Ovary (tissue), 9 donors: ENCODE measurements around the gene ACKR2. TPM values are rescaled to one million over a fixed set of nuclear protein-coding genes. Genes with fewer than 3 reads are reported as not detected.

Experiments used
- DNase-seq, 5 donors: peaks; one replicate each; pipeline ENCODE4 v3.0.0-alpha.2; 2019 to 2020
- H3K27ac ChIP-seq, 2 donors: fragments of 200-600 bp; one replicate each; pipeline versions ENCODE4 v1.5.1 to v1.8.0; 2019 to 2022
- H3K27me3 ChIP-seq: fragments of 200-600 bp; one replicate; pipeline ENCODE4 v1.8.0; 2022
- H3K36me3 ChIP-seq: fragments of 200-600 bp; sonication (generic); one replicate; pipeline ENCODE4 v1.5.1; 2019
- H3K4me1 ChIP-seq: one replicate; pipeline ENCODE4 v1.8.1; 2013; ENCODE audit warnings: mild to moderate bottlenecking, moderate library complexity; ENCODE audit not compliant: insufficient read depth
- H3K4me3 ChIP-seq: fragments of 200-600 bp; sonication (generic); one replicate; pipeline ENCODE4 v1.5.1; 2017
- H3K9me3 ChIP-seq, 2 donors: fragments of 200-600 bp in 1 of 2; sonication (generic) in 1 of 2; one replicate each; pipeline versions ENCODE4 v1.5.1 to v1.8.1; 2013 to 2019; ENCODE audit warnings: mild to moderate bottlenecking in 1 of 2, moderate library complexity in 1 of 2
- EP300 ChIP-seq: sonication (generic); formaldehyde crosslinking; IDR thresholded peaks from one replicate; pipeline ENCODE4 v1.6.1; 2017; ENCODE audit warnings: antibody characterized with exemption
- POLR2A ChIP-seq: fragments of 450-650 bp; IDR thresholded peaks from one replicate; pipeline ENCODE4 v1.6.1; 2017; ENCODE audit warnings: antibody characterized with exemption, mild to moderate bottlenecking, moderate library complexity
- WGBS, 3 donors: extraction: QIAGEN DNeasy Blood & Tissue Kit in 1 of 3; methylation state at CpG; one replicate each; pipeline versions ENCODE4 v1.1.5 to v1.1.7; 2013 to 2017; 5-methylcytosine and 5-hydroxymethylcytosine counted together
- intact Hi-C, 4 donors: fragments of 100-400 bp; cut with DNase I; formaldehyde crosslinking; loops; one replicate each; pipeline versions ENCODE4 v1.11.0 to v1.15.1; 2022 to 2023
- polyA plus RNA-seq, 2 donors: library from polyadenylated mRNA; stranded (reverse); fragments of 200-250 nt in 1 of 2; fragments of 350-450 nt in 1 of 2; fragmentation: Illumina TruSeq in 1 of 2; extraction: RNeasy Lipid Tissue Mini Kit (QIAGEN cat#74804) in 1 of 2; gene quantifications; one replicate each; pipeline ENCODE4 v1.2.3, GENCODE V29; 2013 to 2014
- total RNA-seq, 7 donors: library from RNA; depleted of rRNA in 2 of 7; stranded (reverse); fragments of >200 nt in 2 of 7; fragmentation: NEBNext Ultra II Directional in 3 of 7; extraction: Animal tissue kit (Norgen Biotek cat#: 25700) in 3 of 7; gene quantifications; one replicate each; pipeline versions ENCODE4 v1.1.0 to v1.2.4, GENCODE V29; 2016 to 2023
- TF ChIP-seq, protein P1 (sequence below), 3 donors: fragments of 450-650 bp in 2 of 3; fragments of 200-600 bp in 1 of 3; IDR thresholded peaks; one replicate each; pipeline versions ENCODE4 v1.5.1 to v1.8.0; 2016 to 2022; ENCODE audit warnings: antibody characterized with exemption in 3 of 3, mild to moderate bottlenecking in 1 of 3
- donor health status: DM: no; HTN: no; CAD: no; lungs with moderate emphysema.
- donor health status: DM: no; HTN: no; CAD: no.
- donor health status: Bipolar disorder and iron deficiency.
- donor health status: DM: yes; HTN: yes; CAD: no.
- donor health status: DM: no; HTN: no; CAD: no.
- donor health status: DM: yes; HTN: yes; CAD: no.

The ACKR2 gene
- total and polyA plus RNA-seq, 9 donors: 0.33 to 4.4 (median 1.0) TPM

DNA sequence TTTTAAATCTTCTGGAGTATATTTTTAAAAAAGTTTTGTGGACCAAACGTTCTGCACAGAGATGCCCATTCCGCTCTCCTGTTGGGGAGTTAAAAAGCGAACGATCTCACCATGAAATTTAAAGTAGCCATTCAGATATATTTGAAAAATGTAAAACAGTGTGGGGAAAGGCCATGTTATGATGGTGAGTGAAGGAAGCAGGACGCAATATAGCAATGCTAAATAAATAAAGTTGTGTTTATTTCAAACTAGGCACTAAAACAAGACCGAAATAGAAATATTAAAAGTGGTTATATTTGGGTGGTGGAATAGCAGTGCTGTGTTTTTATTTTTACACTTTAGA, 35.9 kb upstream of the ACKR2 start:
- H3K9me3 ChIP-seq: no peaks in the 10 kb centered on the region
- no peaks in the 10 kb centered on the region for H3K4me1 ChIP-seq
- intact Hi-C loops: no loop called here
- no peak for TF ChIP-seq POLR2A
- TF ChIP-seq, protein P1, sequence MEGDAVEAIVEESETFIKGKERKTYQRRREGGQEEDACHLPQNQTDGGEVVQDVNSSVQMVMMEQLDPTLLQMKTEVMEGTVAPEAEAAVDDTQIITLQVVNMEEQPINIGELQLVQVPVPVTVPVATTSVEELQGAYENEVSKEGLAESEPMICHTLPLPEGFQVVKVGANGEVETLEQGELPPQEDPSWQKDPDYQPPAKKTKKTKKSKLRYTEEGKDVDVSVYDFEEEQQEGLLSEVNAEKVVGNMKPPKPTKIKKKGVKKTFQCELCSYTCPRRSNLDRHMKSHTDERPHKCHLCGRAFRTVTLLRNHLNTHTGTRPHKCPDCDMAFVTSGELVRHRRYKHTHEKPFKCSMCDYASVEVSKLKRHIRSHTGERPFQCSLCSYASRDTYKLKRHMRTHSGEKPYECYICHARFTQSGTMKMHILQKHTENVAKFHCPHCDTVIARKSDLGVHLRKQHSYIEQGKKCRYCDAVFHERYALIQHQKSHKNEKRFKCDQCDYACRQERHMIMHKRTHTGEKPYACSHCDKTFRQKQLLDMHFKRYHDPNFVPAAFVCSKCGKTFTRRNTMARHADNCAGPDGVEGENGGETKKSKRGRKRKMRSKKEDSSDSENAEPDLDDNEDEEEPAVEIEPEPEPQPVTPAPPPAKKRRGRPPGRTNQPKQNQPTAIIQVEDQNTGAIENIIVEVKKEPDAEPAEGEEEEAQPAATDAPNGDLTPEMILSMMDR (IDR thresholded peaks at IDR 0.05): no peak
- no peak for TF ChIP-seq EP300
- no peaks in the 10 kb centered on the region for H3K36me3 ChIP-seq
- H3K27me3 ChIP-seq: no peaks in the 10 kb centered on the region
- no peak overlapping the region for H3K27ac ChIP-seq
- no peak for DNase-seq
- peak overlapping the region; percentile 49 for H3K4me3 ChIP-seq
- WGBS, 3 donors: 2 to 5% (median 3%) methylated on average over 6 of the region's 6 CpGs

DNA sequence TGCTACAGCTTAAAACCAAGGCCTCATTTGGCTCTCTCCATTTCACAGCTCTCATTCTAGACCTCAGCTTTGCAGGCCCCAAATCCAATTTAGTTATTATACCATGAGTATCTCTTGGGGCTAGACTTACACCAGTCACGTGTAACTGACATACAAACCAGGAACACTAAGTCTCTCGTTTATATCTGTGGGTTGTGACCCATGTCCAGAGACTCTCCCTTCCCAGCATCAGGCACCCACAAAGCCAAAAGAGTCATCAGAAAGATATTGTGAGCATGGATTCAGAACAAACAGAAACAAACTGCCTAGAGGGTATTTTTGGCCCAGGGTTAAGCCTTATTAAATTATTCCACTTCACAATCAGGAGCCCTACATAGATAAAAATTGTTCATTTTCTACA, 30.6 kb upstream of the ACKR2 start:
- H3K4me3 ChIP-seq: no peak overlapping the region
- no peaks in the 10 kb centered on the region for H3K4me1 ChIP-seq
- peak; percentile 56 for TF ChIP-seq EP300
- no peak for TF ChIP-seq POLR2A
- TF ChIP-seq, protein P1 (IDR thresholded peaks at IDR 0.05): no peak
- H3K9me3 ChIP-seq: no peaks in the 10 kb centered on the region
- WGBS, 3 donors: 36 to 61% (median 42%) methylated on average over 2 of the region's 2 CpGs
- H3K36me3 ChIP-seq: no peaks in the 10 kb centered on the region
- intact Hi-C loops: no loop called here
- no peak overlapping the region for H3K27ac ChIP-seq
- H3K27me3 ChIP-seq: no peaks in the 10 kb centered on the region
- DNase-seq: no peak

DNA sequence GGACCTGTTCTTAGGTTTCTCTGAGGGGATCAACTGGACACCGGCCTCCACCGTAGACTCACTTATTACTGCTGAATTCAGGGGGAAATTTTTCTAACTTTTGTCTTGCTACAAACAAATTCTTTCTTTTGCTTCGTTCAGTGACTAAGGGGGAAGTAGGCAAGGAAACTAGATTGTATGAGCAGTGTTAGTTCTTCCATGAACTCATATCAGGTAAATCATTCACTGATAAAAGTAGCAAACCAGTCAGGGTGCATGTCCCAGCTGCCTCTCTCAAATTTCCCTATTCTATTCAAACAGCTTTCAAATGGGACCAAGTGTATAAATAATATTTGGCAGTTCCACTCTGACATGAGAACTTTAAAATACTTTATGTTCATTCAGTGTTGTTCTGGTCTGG, 28.8 kb upstream of the ACKR2 start:
- Histone ChIP-seq H3K27ac (no peak overlapping the region), H3K4me3 (no peak overlapping the region), H3K27me3 (no peaks in the 10 kb centered on the region), H3K4me1 (no peaks in the 10 kb centered on the region), H3K9me3 (no peaks in the 10 kb centered on the region), H3K36me3 (no peaks in the 10 kb centered on the region)
- 75 to 78% (median 76%) methylated on average over 3 of the region's 3 CpGs for WGBS, 3 donors
- DNase-seq: no peak
- TF ChIP-seq EP300 (no peak), POLR2A (no peak)
- TF ChIP-seq, protein P1 (IDR thresholded peaks at IDR 0.05): no peak
- intact Hi-C loops: loop anchor here (2.0 to 10.0 kb wide), 5 partner anchors 54 to 102 kb away; no protein-coding TSS in a partner anchor

DNA sequence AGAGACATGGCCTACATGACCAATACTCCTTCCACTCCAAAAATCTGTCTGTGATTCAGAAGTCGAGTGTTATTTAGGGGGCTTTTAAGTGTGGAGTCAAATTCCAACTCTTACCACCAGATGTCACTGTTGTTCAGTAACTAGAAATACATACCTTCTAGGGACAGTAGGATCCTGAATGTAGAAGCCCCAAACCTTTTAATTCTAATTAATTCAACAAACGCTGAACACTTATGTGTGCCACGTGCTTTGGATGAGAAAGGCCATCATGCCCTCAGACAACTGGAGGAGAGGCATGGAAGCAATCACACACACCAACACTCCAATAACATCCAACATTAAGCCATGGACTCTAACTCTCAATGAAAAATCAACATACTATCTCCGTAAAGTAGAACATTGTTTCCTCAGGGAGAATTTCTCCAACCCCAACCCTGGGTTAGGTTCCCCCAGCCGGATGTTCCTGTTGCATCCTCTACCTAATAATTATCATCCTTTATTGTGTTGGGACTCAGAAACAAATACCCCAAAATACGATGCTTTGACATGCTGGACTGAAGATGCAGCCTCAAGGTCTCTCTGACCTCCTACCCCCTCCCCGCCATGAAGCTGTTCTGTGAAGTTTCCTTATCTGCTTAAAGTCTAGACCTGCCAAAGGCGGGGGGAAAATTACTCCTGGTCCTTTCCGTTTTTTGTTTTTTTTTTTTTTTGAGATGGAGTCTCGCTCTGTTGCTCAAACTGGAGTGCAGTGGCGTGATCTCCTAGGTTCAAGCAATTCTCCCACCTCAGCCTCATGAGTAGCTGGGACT, 28.1 kb upstream of the ACKR2 start:
- Histone ChIP-seq H3K27ac (no peak overlapping the region), H3K9me3 (no peaks in the 10 kb centered on the region), H3K36me3 (no peaks in the 10 kb centered on the region), H3K4me1 (no peaks in the 10 kb centered on the region), H3K4me3 (no peak overlapping the region), H3K27me3 (no peaks in the 10 kb centered on the region)
- TF ChIP-seq, protein P1 (IDR thresholded peaks at IDR 0.05): peak; percentile 58 to 78 (median 71)
- TF ChIP-seq EP300 (no peak), POLR2A (no peak)
- WGBS, 3 donors: 39 to 47% (median 46%) methylated on average over 11 of the region's 11 CpGs
- no peak for DNase-seq
- intact Hi-C loops: loop anchor here (2.0 to 10.0 kb wide), 5 partner anchors 54 to 101 kb away; no protein-coding TSS in a partner anchor
